Measurements from ENCODE around the gene LIPC. TPM values are rescaled to one million over a fixed set of nuclear protein-coding genes. Genes with fewer than 3 reads are reported as not detected.

LIPC gene
- total and polyA plus RNA-seq, 3 donors from 2014 or later = 0.12 to 0.37 TPM; not detected in 1

DNA sequence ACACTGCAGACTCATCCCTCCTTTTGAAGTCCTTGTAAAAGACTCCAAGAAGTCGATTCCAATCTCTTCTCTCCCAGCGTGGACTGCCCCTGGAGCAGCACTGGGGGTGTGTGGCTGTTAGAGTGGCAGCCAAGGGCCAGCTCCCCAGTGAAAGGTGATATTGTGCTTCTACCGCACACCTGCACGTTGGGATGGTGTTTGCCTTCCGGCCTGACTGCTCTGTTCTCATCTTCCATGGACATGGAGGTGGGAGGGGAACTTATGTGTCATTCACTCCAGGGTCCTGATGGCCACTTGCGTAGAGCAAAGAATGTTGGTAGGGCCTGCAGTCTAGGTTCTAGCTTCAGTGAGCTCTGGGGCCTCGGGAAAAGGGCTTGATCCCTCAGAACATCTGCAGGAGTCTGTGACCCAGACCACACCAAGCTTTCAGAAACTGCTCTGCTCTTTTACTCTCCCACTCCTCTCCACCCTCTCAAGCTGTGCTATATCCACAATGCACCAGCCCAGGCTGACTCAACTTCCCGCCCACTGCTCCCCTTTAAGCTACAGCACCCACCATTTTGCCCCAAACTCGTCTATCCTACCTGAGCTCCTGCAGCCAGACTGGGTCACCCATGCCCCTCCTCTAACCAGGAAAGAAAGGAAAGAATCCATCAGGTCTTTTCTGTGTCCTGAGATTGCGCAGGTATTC, 31.3 kb downstream of the LIPC start:
- intact Hi-C loops (cut with DNase I; ENCODE audit: low total_unique reads) = no loop called here
- H3K36me3 ChIP-seq (ENCODE audit: low read depth, missing control alignments) = no peaks in the 10 kb centered on the region
- no peak overlapping the region for H3K4me3 ChIP-seq
- no peak for DNase-seq
- 88 to 89% methylated on average over 10 of the region's 10 CpGs for WGBS, 2 donors
- no peaks in the 10 kb centered on the region for H3K27me3 ChIP-seq
- TF ChIP-seq CTCF (IDR thresholded peaks at IDR 0.05) (no peak), POLR2A (IDR thresholded peaks at IDR 0.05) (no peak)
- H3K4me1 ChIP-seq = peaks cover 10% of the 10 kb centered on the region
- H3K27ac ChIP-seq = no peak overlapping the region
- H3K9me3 ChIP-seq = no peaks in the 10 kb centered on the region

GRCh38 chr15:58463815-58464650, 32.2 kb downstream of the LIPC start:
- Histone ChIP-seq H3K27me3 (no peaks in the 10 kb centered on the region), H3K36me3 (ENCODE audit: low read depth, missing control alignments) (no peaks in the 10 kb centered on the region), H3K9me3 (no peaks in the 10 kb centered on the region), H3K4me1 (peaks cover 7% of the 10 kb centered on the region), H3K4me3 (no peak overlapping the region), H3K27ac (no peak overlapping the region)
- TF ChIP-seq CTCF (IDR thresholded peaks at IDR 0.05) = no peak
- DNase-seq = no peak
- intact Hi-C loops (cut with DNase I; ENCODE audit: low total_unique reads) = no loop called here
- 92 to 94% methylated on average over 6 of the region's 6 CpGs for WGBS, 2 donors

GRCh38 chr15:58465070-58465469, 33.3 kb downstream of the LIPC start:
- H3K27me3 ChIP-seq = no peaks in the 10 kb centered on the region
- H3K27ac ChIP-seq = no peak overlapping the region
- no peaks in the 10 kb centered on the region for H3K36me3 ChIP-seq (ENCODE audit: low read depth, missing control alignments)
- H3K9me3 ChIP-seq = no peaks in the 10 kb centered on the region
- DNase-seq = no peak
- no peak for TF ChIP-seq CTCF (IDR thresholded peaks at IDR 0.05)
- no peak for TF ChIP-seq POLR2A (IDR thresholded peaks at IDR 0.05)
- H3K4me1 ChIP-seq = peaks cover 7% of the 10 kb centered on the region
- H3K4me3 ChIP-seq = no peak overlapping the region
- intact Hi-C loops (cut with DNase I; ENCODE audit: low total_unique reads) = no loop called here

DNA sequence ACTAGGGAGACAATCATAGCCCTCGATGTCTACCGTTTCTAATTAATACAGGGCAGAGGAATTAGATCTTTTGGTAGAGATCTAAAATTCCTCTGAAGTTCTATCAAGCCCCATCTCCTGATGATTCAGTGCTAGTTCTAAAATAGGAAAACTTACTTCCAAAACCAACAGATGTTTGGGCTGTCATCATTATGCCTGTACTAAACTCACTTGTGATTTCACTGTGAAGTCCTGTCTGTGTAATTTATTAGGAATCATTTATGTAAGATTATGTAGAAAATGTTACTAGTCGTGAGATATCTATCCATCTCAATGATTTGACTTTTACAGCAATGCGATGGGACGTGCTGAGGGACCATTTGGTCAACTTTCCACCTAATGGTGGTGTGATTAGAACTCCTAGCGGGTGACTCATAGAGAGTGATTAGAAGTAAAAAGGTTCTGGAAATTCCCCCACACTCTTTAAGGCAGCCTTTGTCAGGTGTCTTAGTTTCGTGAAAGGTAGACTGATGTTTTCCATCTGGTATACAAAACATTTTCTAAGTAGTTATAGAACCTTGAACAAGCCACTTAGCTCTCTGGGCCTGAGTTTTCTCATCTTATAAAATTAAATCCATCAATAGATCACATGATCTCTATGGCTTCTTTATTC, 34.2 kb downstream of the LIPC start:
- TF ChIP-seq POLR2A (IDR thresholded peaks at IDR 0.05) (no peak), CTCF (IDR thresholded peaks at IDR 0.05) (no peak)
- Histone ChIP-seq H3K4me1 (peaks cover 7% of the 10 kb centered on the region), H3K9me3 (no peaks in the 10 kb centered on the region), H3K36me3 (ENCODE audit: low read depth, missing control alignments) (no peaks in the 10 kb centered on the region), H3K27me3 (no peaks in the 10 kb centered on the region), H3K27ac (no peak overlapping the region), H3K4me3 (no peak overlapping the region)
- DNase-seq = no peak
- WGBS, 2 donors = 92 to 94% methylated on average over 7 of the region's 7 CpGs
- intact Hi-C loops (cut with DNase I; ENCODE audit: low total_unique reads) = no loop called here

All from testis (tissue), 3 donors.